ENCODE measurements around the gene XRN1.

The XRN1 gene

GRCh38 chr3:142281474-142281873 is 166.4 kb downstream of the XRN1 start:
- Histone ChIP-seq H3K36me3 (ENCODE audit: control insufficient read depth, insufficient read depth, low read length, severe bottlenecking) (no peaks in the 10 kb centered on the region), H3K9me3 (ENCODE audit: control insufficient read depth, low read length) (no peaks in the 10 kb centered on the region), H3K4me1 (ENCODE audit: control insufficient read depth, insufficient read depth, low read length) (peaks cover 47% of the 10 kb centered on the region), H3K27me3 (replicated peaks; ENCODE audit: control insufficient read depth, insufficient read depth, low read length) (no peaks in the 10 kb centered on the region), H3K4me3 (ENCODE audit: low read length) (no peak overlapping the region), H3K9ac (ENCODE audit: low read length) (no peak overlapping the region)
- DNase-seq (ENCODE audit: low read depth), result no peak

GRCh38 chr3:142279965-142280590 is 167.8 kb downstream of the XRN1 start:
- no peaks in the 10 kb centered on the region for H3K27me3 ChIP-seq (replicated peaks; ENCODE audit: control insufficient read depth, insufficient read depth, low read length)
- DNase-seq (ENCODE audit: low read depth), result peak; percentile 91
- H3K9ac ChIP-seq (ENCODE audit: low read length), result peak overlapping the region; percentile 37
- H3K4me3 ChIP-seq (ENCODE audit: low read length), result no peak overlapping the region
- H3K36me3 ChIP-seq (ENCODE audit: control insufficient read depth, insufficient read depth, low read length, severe bottlenecking), result no peaks in the 10 kb centered on the region
- H3K4me1 ChIP-seq (ENCODE audit: control insufficient read depth, insufficient read depth, low read length), result peaks cover 60% of the 10 kb centered on the region
- H3K9me3 ChIP-seq (ENCODE audit: control insufficient read depth, low read length), result no peaks in the 10 kb centered on the region

- DNase-seq (ENCODE audit: low read depth), result peak; percentile 58
- H3K4me3 ChIP-seq (ENCODE audit: low read length), result no peak overlapping the region
- H3K27me3 ChIP-seq (replicated peaks; ENCODE audit: control insufficient read depth, insufficient read depth, low read length), result no peaks in the 10 kb centered on the region
- H3K4me1 ChIP-seq (ENCODE audit: control insufficient read depth, insufficient read depth, low read length), result peaks cover 65% of the 10 kb centered on the region
- H3K9ac ChIP-seq (ENCODE audit: low read length), result no peak overlapping the region
- H3K36me3 ChIP-seq (ENCODE audit: control insufficient read depth, insufficient read depth, low read length, severe bottlenecking), result no peaks in the 10 kb centered on the region
- H3K9me3 ChIP-seq (ENCODE audit: control insufficient read depth, low read length), result no peaks in the 10 kb centered on the region
These were observed 169.4 kb downstream of the XRN1 start for GRCh38 chr3:142278451-142278850.

- H3K27me3 ChIP-seq (replicated peaks; ENCODE audit: control insufficient read depth, insufficient read depth, low read length), result no peaks in the 10 kb centered on the region
- H3K9me3 ChIP-seq (ENCODE audit: control insufficient read depth, low read length), result no peaks in the 10 kb centered on the region
- peaks cover 61% of the 10 kb centered on the region for H3K4me1 ChIP-seq (ENCODE audit: control insufficient read depth, insufficient read depth, low read length)
- peak overlapping the region; percentile 56 for H3K4me3 ChIP-seq (ENCODE audit: low read length)
- no peaks in the 10 kb centered on the region for H3K36me3 ChIP-seq (ENCODE audit: control insufficient read depth, insufficient read depth, low read length, severe bottlenecking)
- H3K9ac ChIP-seq (ENCODE audit: low read length), result peak overlapping the region; percentile 75
- peak; percentile 66 for DNase-seq (ENCODE audit: low read depth)
These were observed 171.1 kb downstream of the XRN1 start for GRCh38 chr3:142276781-142277180.

DNA sequence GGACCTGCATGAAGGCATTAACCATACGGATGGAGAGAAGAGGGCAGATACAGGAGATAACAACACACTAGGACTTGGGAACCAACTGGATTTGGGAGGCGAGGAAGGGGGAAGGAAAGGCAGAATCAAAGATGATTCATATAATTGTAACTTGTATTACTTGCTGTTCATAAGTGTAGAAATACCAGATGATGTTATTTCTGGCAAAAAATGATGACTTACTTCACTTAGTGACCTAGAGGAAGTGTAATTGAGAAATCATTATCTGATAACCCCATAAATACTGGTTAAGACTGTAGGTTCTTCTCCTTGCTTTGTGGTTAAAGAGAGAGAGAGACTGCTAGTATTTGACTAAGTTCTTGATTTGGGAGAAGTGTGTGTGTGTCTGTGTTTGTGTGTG is 172.0 kb downstream of the XRN1 start:
- Histone ChIP-seq H3K4me3 (ENCODE audit: low read length) (peak overlapping the region; percentile 63), H3K9me3 (ENCODE audit: control insufficient read depth, low read length) (no peaks in the 10 kb centered on the region), H3K27me3 (replicated peaks; ENCODE audit: control insufficient read depth, insufficient read depth, low read length) (no peaks in the 10 kb centered on the region), H3K4me1 (ENCODE audit: control insufficient read depth, insufficient read depth, low read length) (peaks cover 53% of the 10 kb centered on the region), H3K9ac (ENCODE audit: low read length) (peak overlapping the region; percentile 66), H3K36me3 (ENCODE audit: control insufficient read depth, insufficient read depth, low read length, severe bottlenecking) (no peaks in the 10 kb centered on the region)
- DNase-seq (ENCODE audit: low read depth), result peak; percentile 88

GRCh38 chr3:142274908-142275307 is 172.9 kb downstream of the XRN1 start:
- no peaks in the 10 kb centered on the region for H3K9me3 ChIP-seq (ENCODE audit: control insufficient read depth, low read length)
- H3K4me3 ChIP-seq (ENCODE audit: low read length), result peak overlapping the region; percentile 63
- H3K27me3 ChIP-seq (replicated peaks; ENCODE audit: control insufficient read depth, insufficient read depth, low read length), result no peaks in the 10 kb centered on the region
- no peak for DNase-seq (ENCODE audit: low read depth)
- no peaks in the 10 kb centered on the region for H3K36me3 ChIP-seq (ENCODE audit: control insufficient read depth, insufficient read depth, low read length, severe bottlenecking)
- peaks cover 50% of the 10 kb centered on the region for H3K4me1 ChIP-seq (ENCODE audit: control insufficient read depth, insufficient read depth, low read length)
- peak overlapping the region; percentile 66 for H3K9ac ChIP-seq (ENCODE audit: low read length)

DNA sequence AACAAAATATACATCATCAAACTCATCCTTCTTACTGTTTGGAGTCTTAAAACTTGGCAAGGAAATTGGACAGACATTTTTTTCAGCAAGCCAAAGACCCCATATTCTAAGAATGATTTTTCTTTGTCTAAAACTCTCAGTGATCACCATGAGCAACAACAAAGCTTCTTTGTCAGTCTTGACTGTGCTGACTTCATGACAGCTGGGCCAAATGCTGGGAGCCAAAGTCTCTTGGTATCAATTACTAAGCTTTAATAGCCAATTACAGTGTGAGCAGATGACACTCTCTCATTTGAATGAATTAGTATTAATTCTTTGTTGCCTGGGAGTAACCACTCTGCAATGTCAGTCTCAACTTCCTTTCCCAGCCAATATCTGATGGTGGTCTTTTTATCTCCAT is 174.3 kb downstream of the XRN1 start:
- H3K27me3 ChIP-seq (replicated peaks; ENCODE audit: control insufficient read depth, insufficient read depth, low read length), result no peaks in the 10 kb centered on the region
- H3K9me3 ChIP-seq (ENCODE audit: control insufficient read depth, low read length), result no peaks in the 10 kb centered on the region
- no peak overlapping the region for H3K4me3 ChIP-seq (ENCODE audit: low read length)
- no peak overlapping the region for H3K9ac ChIP-seq (ENCODE audit: low read length)
- H3K4me1 ChIP-seq (ENCODE audit: control insufficient read depth, insufficient read depth, low read length), result peaks cover 38% of the 10 kb centered on the region
- DNase-seq (ENCODE audit: low read depth), result no peak
- H3K36me3 ChIP-seq (ENCODE audit: control insufficient read depth, insufficient read depth, low read length, severe bottlenecking), result no peaks in the 10 kb centered on the region

DNA sequence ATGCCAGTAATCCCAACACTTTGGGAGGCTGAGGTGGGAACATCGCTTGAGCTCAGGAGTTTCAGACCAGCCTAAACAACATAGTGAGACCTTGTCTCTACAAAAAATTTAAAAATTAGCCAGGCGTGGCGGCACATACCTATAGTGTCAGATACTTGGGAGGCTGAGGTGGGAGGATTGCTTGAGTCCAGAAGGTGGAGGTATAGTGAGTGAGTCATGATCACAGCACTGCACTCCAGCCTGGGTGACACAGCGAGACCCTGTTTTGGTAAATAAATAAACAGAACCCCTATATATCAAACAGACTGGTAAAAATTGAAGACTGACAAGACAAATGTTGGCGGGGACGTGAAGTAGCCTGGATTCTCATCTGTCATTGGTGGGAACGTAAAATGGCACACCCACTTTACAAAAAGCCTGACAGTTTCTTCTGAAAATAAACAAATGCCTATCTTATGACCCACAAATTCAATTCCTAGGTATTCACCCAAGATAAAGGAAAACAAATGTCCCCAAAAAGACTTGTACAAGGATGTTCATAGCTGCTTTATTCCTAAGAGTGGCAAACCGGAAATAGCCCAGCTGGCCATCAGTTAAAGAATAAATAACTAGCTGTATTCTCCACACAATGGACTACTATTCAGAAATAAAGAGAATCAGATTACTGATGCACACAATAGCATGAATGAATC is 175.5 kb downstream of the XRN1 start:
- no peak overlapping the region for H3K9ac ChIP-seq (ENCODE audit: low read length)
- DNase-seq (ENCODE audit: low read depth), result no peak
- no peaks in the 10 kb centered on the region for H3K36me3 ChIP-seq (ENCODE audit: control insufficient read depth, insufficient read depth, low read length, severe bottlenecking)
- H3K4me1 ChIP-seq (ENCODE audit: control insufficient read depth, insufficient read depth, low read length), result peaks cover 26% of the 10 kb centered on the region
- no peaks in the 10 kb centered on the region for H3K27me3 ChIP-seq (replicated peaks; ENCODE audit: control insufficient read depth, insufficient read depth, low read length)
- no peaks in the 10 kb centered on the region for H3K9me3 ChIP-seq (ENCODE audit: control insufficient read depth, low read length)
- H3K4me3 ChIP-seq (ENCODE audit: low read length), result no peak overlapping the region

- peaks cover 9% of the 10 kb centered on the region for H3K4me1 ChIP-seq (ENCODE audit: control insufficient read depth, insufficient read depth, low read length)
- H3K27me3 ChIP-seq (replicated peaks; ENCODE audit: control insufficient read depth, insufficient read depth, low read length), result no peaks in the 10 kb centered on the region
These were observed 177.4 kb downstream of the XRN1 start for GRCh38 chr3:142270407-142270806.

GRCh38 chr3:142269767-142270166 is 178.1 kb downstream of the XRN1 start:
- no peak for DNase-seq (ENCODE audit: low read depth)
- H3K9me3 ChIP-seq (ENCODE audit: control insufficient read depth, low read length), result no peaks in the 10 kb centered on the region
- no peak overlapping the region for H3K9ac ChIP-seq (ENCODE audit: low read length)
- no peaks in the 10 kb centered on the region for H3K27me3 ChIP-seq (replicated peaks; ENCODE audit: control insufficient read depth, insufficient read depth, low read length)
- peaks cover 2% of the 10 kb centered on the region for H3K4me1 ChIP-seq (ENCODE audit: control insufficient read depth, insufficient read depth, low read length)
- H3K36me3 ChIP-seq (ENCODE audit: control insufficient read depth, insufficient read depth, low read length, severe bottlenecking), result no peaks in the 10 kb centered on the region
- no peak overlapping the region for H3K4me3 ChIP-seq (ENCODE audit: low read length)

More at GRCh38 chr3:142270407-142270806, 177.4 kb downstream of the XRN1 start:
- DNase-seq (ENCODE audit: low read depth), result no peak
- H3K4me3 ChIP-seq (ENCODE audit: low read length), result no peak overlapping the region
- no peak overlapping the region for H3K9ac ChIP-seq (ENCODE audit: low read length)
- H3K9me3 ChIP-seq (ENCODE audit: control insufficient read depth, low read length), result no peaks in the 10 kb centered on the region
- no peaks in the 10 kb centered on the region for H3K36me3 ChIP-seq (ENCODE audit: control insufficient read depth, insufficient read depth, low read length, severe bottlenecking)

GRCh38 chr3:142268426-142268825 is 179.4 kb downstream of the XRN1 start:
- no peak for DNase-seq (ENCODE audit: low read depth)
- no peaks in the 10 kb centered on the region for H3K27me3 ChIP-seq (replicated peaks; ENCODE audit: control insufficient read depth, insufficient read depth, low read length)
- no peaks in the 10 kb centered on the region for H3K9me3 ChIP-seq (ENCODE audit: control insufficient read depth, low read length)
- no peaks in the 10 kb centered on the region for H3K36me3 ChIP-seq (ENCODE audit: control insufficient read depth, insufficient read depth, low read length, severe bottlenecking)
- H3K4me1 ChIP-seq (ENCODE audit: control insufficient read depth, insufficient read depth, low read length), result no peaks in the 10 kb centered on the region
- H3K9ac ChIP-seq (ENCODE audit: low read length), result no peak overlapping the region
- no peak overlapping the region for H3K4me3 ChIP-seq (ENCODE audit: low read length)
